ENCODE data around the gene EXOC6.

DNA sequence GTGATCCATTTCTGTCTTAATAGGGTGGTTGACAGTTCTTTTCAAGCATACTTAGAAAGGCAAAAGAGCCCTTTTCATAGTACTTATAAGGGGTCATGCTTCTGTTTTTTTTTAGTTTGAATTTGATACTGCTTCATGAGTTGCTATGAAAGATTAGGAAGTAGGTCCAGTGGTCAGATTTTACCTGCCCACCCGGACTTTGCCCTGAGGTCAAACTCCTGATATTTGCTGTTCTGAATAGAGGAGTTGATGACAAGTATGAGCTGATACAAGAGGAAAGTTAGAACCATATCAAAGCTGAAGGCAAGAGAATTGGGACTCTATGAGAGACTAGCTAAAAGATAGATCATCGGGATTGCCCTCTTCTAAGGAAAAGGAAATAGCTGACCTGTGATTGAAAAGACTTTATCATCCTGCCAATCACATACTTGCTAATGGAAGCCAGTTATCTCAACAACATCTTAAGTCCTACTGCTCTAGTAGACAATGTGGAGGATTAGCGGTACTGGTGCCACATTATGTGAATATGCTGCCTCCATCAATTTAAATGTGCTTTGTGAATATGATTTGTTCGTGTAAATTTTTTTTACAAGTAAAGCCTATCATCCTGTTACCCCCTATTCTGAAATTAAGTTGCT is 174.8 kb downstream of the EXOC6 start:
- TF ChIP-seq SIN3A (IDR thresholded peaks at IDR 0.05; ENCODE audit: low read depth, low read length), result no peak
- TF ChIP-seq, protein P1, sequence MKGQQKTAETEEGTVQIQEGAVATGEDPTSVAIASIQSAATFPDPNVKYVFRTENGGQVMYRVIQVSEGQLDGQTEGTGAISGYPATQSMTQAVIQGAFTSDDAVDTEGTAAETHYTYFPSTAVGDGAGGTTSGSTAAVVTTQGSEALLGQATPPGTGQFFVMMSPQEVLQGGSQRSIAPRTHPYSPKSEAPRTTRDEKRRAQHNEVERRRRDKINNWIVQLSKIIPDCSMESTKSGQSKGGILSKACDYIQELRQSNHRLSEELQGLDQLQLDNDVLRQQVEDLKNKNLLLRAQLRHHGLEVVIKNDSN (IDR thresholded peaks at IDR 0.05; ENCODE audit: borderline replicate concordance, extremely low read length, insufficient read depth, low read depth, low read length), result no peak
- TF ChIP-seq, protein P2, sequence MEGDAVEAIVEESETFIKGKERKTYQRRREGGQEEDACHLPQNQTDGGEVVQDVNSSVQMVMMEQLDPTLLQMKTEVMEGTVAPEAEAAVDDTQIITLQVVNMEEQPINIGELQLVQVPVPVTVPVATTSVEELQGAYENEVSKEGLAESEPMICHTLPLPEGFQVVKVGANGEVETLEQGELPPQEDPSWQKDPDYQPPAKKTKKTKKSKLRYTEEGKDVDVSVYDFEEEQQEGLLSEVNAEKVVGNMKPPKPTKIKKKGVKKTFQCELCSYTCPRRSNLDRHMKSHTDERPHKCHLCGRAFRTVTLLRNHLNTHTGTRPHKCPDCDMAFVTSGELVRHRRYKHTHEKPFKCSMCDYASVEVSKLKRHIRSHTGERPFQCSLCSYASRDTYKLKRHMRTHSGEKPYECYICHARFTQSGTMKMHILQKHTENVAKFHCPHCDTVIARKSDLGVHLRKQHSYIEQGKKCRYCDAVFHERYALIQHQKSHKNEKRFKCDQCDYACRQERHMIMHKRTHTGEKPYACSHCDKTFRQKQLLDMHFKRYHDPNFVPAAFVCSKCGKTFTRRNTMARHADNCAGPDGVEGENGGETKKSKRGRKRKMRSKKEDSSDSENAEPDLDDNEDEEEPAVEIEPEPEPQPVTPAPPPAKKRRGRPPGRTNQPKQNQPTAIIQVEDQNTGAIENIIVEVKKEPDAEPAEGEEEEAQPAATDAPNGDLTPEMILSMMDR (IDR thresholded peaks at IDR 0.05 in 2 of 3, conservative IDR thresholded peaks at IDR 0.05 in 1 of 3; ENCODE audit: control insufficient read depth in 2 of 3, extremely low read depth in 1 of 3, insufficient read depth in 1 of 3, low read depth in 3 of 3, low read length in 3 of 3), result no peak
- no peak for TF ChIP-seq EED (IDR thresholded peaks at IDR 0.05; ENCODE audit: low read depth)
- TF ChIP-seq, protein P3, sequence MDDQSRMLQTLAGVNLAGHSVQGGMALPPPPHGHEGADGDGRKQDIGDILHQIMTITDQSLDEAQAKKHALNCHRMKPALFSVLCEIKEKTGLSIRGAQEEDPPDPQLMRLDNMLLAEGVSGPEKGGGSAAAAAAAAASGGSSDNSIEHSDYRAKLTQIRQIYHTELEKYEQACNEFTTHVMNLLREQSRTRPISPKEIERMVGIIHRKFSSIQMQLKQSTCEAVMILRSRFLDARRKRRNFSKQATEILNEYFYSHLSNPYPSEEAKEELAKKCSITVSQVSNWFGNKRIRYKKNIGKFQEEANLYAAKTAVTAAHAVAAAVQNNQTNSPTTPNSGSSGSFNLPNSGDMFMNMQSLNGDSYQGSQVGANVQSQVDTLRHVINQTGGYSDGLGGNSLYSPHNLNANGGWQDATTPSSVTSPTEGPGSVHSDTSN (IDR thresholded peaks at IDR 0.05; ENCODE audit: insufficient replicate concordance, low read depth, low read length), result no peak
- TF ChIP-seq EZH2 (IDR thresholded peaks at IDR 0.05; ENCODE audit: borderline replicate concordance, control insufficient read depth, low read depth, low read length), result no peak
